Measurements from ENCODE around the gene ATP6V1B1. TPM values are rescaled to one million over a fixed set of nuclear protein-coding genes. Genes with fewer than 3 reads are reported as not detected.

The ATP6V1B1 gene
- 2.0 to 2.7 TPM (median 2.2 TPM) in 5 replicates for total RNA-seq (2022; extraction: Qiagen RNA extraction)

GRCh38 chr2:70935468-70936164 lies at the start of gene ATP6V1B1:
TSS of gene ATP6V1B1 (plus strand) at chr2:70935900. CDS start at chr2:70935955, 55 bp downstream.

GRCh38 chr2:70978341-70979179 lies 42.9 kb downstream of the ATP6V1B1 start, which contains the start of gene ANKRD53:
TSS of gene ANKRD53 (plus strand) at chr2:70978630. CDS start at chr2:70978646, 16 bp downstream.

GRCh38 chr2:70994699-70995425 lies 59.2 kb downstream of the ATP6V1B1 start, which contains the start of gene TEX261:
TSS of gene TEX261 (minus strand) at chr2:70994873. CDS start at chr2:70994757, 116 bp downstream.

Other genes with a start within 250 kb of the ATP6V1B1 start
- gene ADD2, start 167.7 kb upstream of the ATP6V1B1 start, total RNA-seq (2022; extraction: Qiagen RNA extraction): 21.3 to 27.6 TPM (median 27.3 TPM) in 5 replicates
- not detected in 5 replicates for gene FIGLA, start 145.3 kb upstream of the ATP6V1B1 start, total RNA-seq (2022; extraction: Qiagen RNA extraction)
- not detected in 5 replicates for gene CLEC4F, start 115.3 kb upstream of the ATP6V1B1 start, total RNA-seq (2022; extraction: Qiagen RNA extraction)
- not detected in 5 replicates for gene CD207, start 100.1 kb upstream of the ATP6V1B1 start, total RNA-seq (2022; extraction: Qiagen RNA extraction)
- 3.4 to 5.6 TPM (median 4.4 TPM) in 5 replicates for gene VAX2, start 35.3 kb upstream of the ATP6V1B1 start, total RNA-seq (2022; extraction: Qiagen RNA extraction)
- gene ANKRD53, start 42.7 kb downstream of the ATP6V1B1 start, total RNA-seq (2022; extraction: Qiagen RNA extraction): 0.11 to 0.30 TPM (median 0.16 TPM) in 3 of 5 replicates, not detected in the others
- gene TEX261, start 59.0 kb downstream of the ATP6V1B1 start, total RNA-seq (2022; extraction: Qiagen RNA extraction): 75.0 to 81.6 TPM (median 80.7 TPM) in 5 replicates
- gene NAGK, start 132.7 kb downstream of the ATP6V1B1 start, total RNA-seq (2022; extraction: Qiagen RNA extraction): 63.2 to 84.5 TPM (median 82.7 TPM) in 5 replicates
- gene MCEE, start 194.3 kb downstream of the ATP6V1B1 start, total RNA-seq (2022; extraction: Qiagen RNA extraction): 10.1 to 13.5 TPM (median 13.1 TPM) in 5 replicates
- 37.9 to 46.9 TPM (median 38.8 TPM) in 5 replicates for gene MPHOSPH10, start 194.7 kb downstream of the ATP6V1B1 start, total RNA-seq (2022; extraction: Qiagen RNA extraction)